ENCODE data around the gene SORCS1. TPM values are rescaled to one million over a fixed set of nuclear protein-coding genes. Genes with fewer than 3 reads are reported as not detected.

The SORCS1 gene
- total and polyA plus RNA-seq, 9 donors: 0.05 to 2.4 (median 1.0) TPM

DNA sequence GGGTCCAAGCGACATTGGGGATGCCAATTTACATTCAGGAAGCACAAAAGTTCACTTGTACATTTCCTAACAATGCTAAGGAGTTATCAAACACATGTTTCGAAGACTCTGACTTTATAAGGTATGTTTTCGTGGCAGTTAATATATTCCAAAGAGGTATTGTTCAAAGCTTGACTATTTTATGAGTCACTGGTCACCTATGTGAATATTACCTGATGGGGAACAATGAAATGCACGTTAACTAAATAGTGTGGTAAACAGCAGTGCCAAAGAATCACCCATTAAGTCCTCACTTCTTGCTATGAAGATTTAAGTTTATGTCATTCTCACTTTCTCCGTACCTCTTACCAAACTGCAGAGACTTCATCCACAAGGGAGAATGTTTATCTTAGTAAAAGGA is 550.2 kb downstream of the SORCS1 start:
- WGBS, 3 donors: 58 to 63% (median 61%) methylated on average over 5 of the region's 5 CpGs
- TF ChIP-seq, protein P1, sequence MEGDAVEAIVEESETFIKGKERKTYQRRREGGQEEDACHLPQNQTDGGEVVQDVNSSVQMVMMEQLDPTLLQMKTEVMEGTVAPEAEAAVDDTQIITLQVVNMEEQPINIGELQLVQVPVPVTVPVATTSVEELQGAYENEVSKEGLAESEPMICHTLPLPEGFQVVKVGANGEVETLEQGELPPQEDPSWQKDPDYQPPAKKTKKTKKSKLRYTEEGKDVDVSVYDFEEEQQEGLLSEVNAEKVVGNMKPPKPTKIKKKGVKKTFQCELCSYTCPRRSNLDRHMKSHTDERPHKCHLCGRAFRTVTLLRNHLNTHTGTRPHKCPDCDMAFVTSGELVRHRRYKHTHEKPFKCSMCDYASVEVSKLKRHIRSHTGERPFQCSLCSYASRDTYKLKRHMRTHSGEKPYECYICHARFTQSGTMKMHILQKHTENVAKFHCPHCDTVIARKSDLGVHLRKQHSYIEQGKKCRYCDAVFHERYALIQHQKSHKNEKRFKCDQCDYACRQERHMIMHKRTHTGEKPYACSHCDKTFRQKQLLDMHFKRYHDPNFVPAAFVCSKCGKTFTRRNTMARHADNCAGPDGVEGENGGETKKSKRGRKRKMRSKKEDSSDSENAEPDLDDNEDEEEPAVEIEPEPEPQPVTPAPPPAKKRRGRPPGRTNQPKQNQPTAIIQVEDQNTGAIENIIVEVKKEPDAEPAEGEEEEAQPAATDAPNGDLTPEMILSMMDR (IDR thresholded peaks at IDR 0.05): no peak
- no peak for TF ChIP-seq EP300 (IDR thresholded peaks at IDR 0.05)
- no peak for TF ChIP-seq POLR2A (IDR thresholded peaks at IDR 0.05)

DNA sequence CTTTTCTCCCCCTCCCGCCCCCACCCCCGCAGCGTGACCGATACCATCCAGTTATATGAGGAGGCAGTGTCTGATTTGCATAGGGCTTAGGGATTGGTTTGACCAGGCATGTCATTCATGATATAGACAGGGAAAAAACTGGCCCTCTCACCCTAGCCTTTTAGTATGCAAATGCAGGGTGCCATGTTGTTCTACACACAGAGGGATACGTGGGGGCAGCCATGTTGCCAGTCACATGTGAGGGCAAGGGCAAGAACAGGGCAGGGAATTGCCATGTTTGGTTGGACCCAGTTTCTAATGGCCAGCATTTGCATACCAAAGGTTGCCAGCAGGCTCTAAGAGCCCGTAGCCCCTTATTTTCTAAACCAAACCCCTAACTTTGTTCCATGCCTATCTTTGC is 552.1 kb downstream of the SORCS1 start:
- 90 to 98% (median 91%) methylated on average over 6 of the region's 6 CpGs for WGBS, 3 donors
- TF ChIP-seq EP300 (IDR thresholded peaks at IDR 0.05) (no peak), POLR2A (IDR thresholded peaks at IDR 0.05) (no peak)
- no peak overlapping the region for H3K27ac ChIP-seq
- intact Hi-C loops (cut with DNase I): no loop called here
- no peak overlapping the region for H3K4me3 ChIP-seq
- H3K4me1 ChIP-seq (ENCODE audit: insufficient read depth): no peaks in the 10 kb centered on the region
- no peaks in the 10 kb centered on the region for H3K36me3 ChIP-seq
- H3K9me3 ChIP-seq: no peaks in the 10 kb centered on the region
- H3K27me3 ChIP-seq: no peaks in the 10 kb centered on the region
- DNase-seq: no peak

More for the DNA sequence above, 550.2 kb downstream of the SORCS1 start:
- H3K4me3 ChIP-seq: no peak overlapping the region
- H3K27me3 ChIP-seq: no peaks in the 10 kb centered on the region
- no peak overlapping the region for H3K27ac ChIP-seq
- no peaks in the 10 kb centered on the region for H3K9me3 ChIP-seq
- no peak for DNase-seq
- intact Hi-C loops (cut with DNase I): no loop called here
- no peaks in the 10 kb centered on the region for H3K4me1 ChIP-seq (ENCODE audit: insufficient read depth)
- no peaks in the 10 kb centered on the region for H3K36me3 ChIP-seq

DNA sequence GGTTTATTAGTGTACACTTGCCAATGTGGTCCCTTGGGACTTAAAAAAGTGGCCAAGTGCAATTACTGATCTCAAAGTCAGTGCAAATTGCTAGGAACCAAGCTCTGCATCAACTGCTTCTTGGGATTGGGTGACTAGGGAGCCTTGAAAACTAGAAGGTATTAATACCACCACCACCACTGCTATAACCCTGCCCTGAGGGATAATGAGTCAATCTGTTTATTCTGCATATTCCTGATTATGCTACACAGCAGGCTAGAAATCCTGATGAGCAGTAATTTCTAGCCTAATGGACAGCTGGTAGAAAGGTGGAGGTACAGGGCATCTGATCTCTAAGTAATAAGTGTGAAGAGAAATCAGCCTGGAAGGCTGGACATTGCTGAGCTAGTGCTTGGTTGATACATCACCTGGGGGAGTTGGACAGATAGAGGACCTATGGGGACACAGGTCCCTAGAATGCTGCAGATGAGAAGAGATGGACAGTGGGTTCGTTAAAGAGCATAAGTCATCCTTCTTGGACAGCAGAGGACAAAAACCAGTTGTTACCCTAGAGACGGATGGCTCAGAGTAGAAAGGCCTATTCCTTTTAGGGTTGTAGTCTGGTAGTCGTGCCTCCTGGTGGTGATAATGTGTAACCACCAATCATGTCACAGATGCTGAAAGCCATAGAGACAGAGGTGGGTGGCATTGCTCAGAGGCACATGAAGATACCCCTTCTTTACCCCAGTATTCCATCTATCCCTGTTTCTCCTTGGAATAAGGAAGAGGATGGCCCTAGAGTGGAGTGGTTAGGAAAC is 554.8 kb downstream of the SORCS1 start:
- H3K27ac ChIP-seq: no peak overlapping the region
- no peaks in the 10 kb centered on the region for H3K9me3 ChIP-seq
- WGBS, 3 donors: 68 to 73% (median 70%) methylated on average over 3 of the region's 3 CpGs
- H3K4me1 ChIP-seq (ENCODE audit: insufficient read depth): no peaks in the 10 kb centered on the region
- no peak overlapping the region for H3K4me3 ChIP-seq
- no peak for DNase-seq
- intact Hi-C loops (cut with DNase I): no loop called here
- TF ChIP-seq, protein P1 (IDR thresholded peaks at IDR 0.05): no peak
- TF ChIP-seq EP300 (IDR thresholded peaks at IDR 0.05) (no peak), POLR2A (IDR thresholded peaks at IDR 0.05) (no peak)
- no peaks in the 10 kb centered on the region for H3K27me3 ChIP-seq
- no peaks in the 10 kb centered on the region for H3K36me3 ChIP-seq

DNA sequence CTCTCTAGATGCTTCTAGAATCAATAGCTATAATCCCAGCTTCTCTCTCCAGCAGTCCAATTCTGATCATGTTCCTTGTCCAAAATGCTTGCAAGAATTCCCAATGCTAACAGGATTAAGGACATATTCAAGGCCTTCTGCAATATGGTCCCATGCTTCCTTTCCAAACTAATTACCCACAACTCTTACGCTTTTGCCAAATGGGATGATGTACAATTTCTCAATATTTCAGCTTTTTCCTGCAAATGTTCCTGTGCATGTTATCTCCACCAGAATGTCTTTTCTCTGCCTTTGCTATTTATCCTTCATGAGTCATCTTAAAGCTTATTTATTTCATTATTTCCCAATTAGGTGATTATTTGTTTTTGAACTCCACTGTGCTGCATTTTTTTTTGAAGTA is 556.4 kb downstream of the SORCS1 start:
- WGBS, 3 donors: 47 to 94% (median 91%) methylated on average over 1 of the region's 1 CpG
- DNase-seq: no peak
- Histone ChIP-seq H3K27me3 (no peaks in the 10 kb centered on the region), H3K36me3 (no peaks in the 10 kb centered on the region), H3K9me3 (no peaks in the 10 kb centered on the region), H3K27ac (no peak overlapping the region), H3K4me1 (ENCODE audit: insufficient read depth) (no peaks in the 10 kb centered on the region), H3K4me3 (no peak overlapping the region)
- TF ChIP-seq, protein P1 (IDR thresholded peaks at IDR 0.05): no peak
- intact Hi-C loops (cut with DNase I): no loop called here

DNA sequence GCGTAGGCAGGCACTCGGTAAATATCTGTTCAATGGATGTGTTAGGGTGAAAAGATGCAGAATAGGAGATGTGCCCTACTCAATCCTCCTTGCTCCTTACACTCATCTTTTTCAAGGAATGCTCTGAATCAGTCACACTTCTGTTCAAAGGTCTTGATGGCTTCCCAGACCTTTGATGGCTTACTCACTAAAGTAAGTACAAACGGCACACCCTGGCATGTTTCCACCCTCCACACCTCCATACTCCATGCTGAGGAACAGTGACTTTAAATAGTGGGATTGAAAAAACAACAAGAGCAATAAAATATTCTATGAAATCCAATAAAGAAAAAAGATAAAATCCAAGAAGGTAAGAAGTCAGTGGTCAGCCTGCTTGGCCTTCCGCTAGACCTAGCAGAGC is 569.2 kb downstream of the SORCS1 start:
- Histone ChIP-seq H3K4me3 (no peak overlapping the region), H3K27me3 (no peaks in the 10 kb centered on the region), H3K4me1 (ENCODE audit: insufficient read depth) (no peaks in the 10 kb centered on the region), H3K9me3 (no peaks in the 10 kb centered on the region), H3K27ac (no peak overlapping the region), H3K36me3 (no peaks in the 10 kb centered on the region)
- intact Hi-C loops (cut with DNase I): no loop called here
- TF ChIP-seq, protein P1 (IDR thresholded peaks at IDR 0.05): no peak
- TF ChIP-seq EP300 (IDR thresholded peaks at IDR 0.05): no peak
- TF ChIP-seq POLR2A (IDR thresholded peaks at IDR 0.05): no peak
- no peak for DNase-seq
- 90 to 93% (median 91%) methylated on average over 4 of the region's 4 CpGs for WGBS, 3 donors

All from ovary (tissue), 9 donors.